ENCODE measurements around the gene NDUFV3. TPM values are rescaled to one million over a fixed set of nuclear protein-coding genes. Genes with fewer than 3 reads are reported as not detected.

NDUFV3 gene
- total and polyA plus RNA-seq, 2 donors (not counting 3 experiments of a cell fraction or from before 2014, with no cell fraction given): 13.4 to 45.7 TPM

DNA sequence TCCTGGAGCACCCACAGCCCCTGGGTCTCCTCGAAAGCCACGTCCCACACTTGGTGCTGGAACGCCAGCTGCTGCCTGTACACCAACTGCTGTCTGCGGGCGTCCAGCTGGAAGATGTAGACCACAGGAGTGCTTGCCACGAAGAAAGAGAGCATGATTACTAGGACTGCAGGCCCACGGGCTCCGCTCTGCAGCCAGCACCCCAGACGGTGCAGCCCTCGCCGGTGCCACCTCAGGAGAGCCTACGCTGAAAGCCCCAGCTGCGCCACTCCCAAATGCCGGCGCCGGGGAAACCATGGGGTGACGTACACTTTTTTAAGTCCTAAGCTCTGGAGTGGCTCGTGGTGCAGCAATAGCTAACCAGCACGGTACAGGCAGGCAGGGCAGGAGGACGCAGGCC, 39.5 kb upstream of the NDUFV3 start:
- Histone ChIP-seq H3K36me3 (ENCODE audit: control insufficient read depth in 2 of 2, extremely low read depth in 1 of 2, insufficient read depth in 2 of 2, low read length in 2 of 2) (peaks cover 10 to 71% of the 10 kb centered on the region in 2 experiments), H3K27ac (ENCODE audit: insufficient read depth, low read depth, low read length) (no peak overlapping the region), H2AFZ (ENCODE audit: low read depth, low read length) (no peak overlapping the region), H3K4me2 (ENCODE audit: insufficient read depth, low read length) (no peak overlapping the region), H3K9me1 (replicated peaks; ENCODE audit: control insufficient read depth, extremely low read depth, insufficient read depth, low read length) (no peaks in the 10 kb centered on the region), H3K9ac (replicated peaks; ENCODE audit: extremely low read depth, insufficient read depth, low read length) (no peak overlapping the region), H3K79me2 (ENCODE audit: control insufficient read depth, insufficient read depth, low read length) (peaks cover 13% of the 10 kb centered on the region), H3K4me1 (ENCODE audit: control insufficient read depth, extremely low read depth, insufficient read depth, low read length) (no peaks in the 10 kb centered on the region), H4K20me1 (replicated peaks; ENCODE audit: control insufficient read depth, extremely low read depth, insufficient read depth, low read length) (no peaks in the 10 kb centered on the region), H3K4me3 (replicated peaks in 1 of 3; ENCODE audit: insufficient read depth in 1 of 3, low read depth in 1 of 3, low read length in 3 of 3) (no peak overlapping the region), H3K9me3 (replicated peaks; ENCODE audit: control insufficient read depth, insufficient read depth, low read length) (no peaks in the 10 kb centered on the region), H3K27me3 (ENCODE audit: control insufficient read depth in 2 of 2, insufficient read depth in 2 of 2, low read length in 2 of 2) (no peaks in the 10 kb centered on the region)
- BruUV-seq (replicated peaks): no TSS peak
- TF ChIP-seq JUN (IDR thresholded peaks at IDR 0.05; ENCODE audit: borderline replicate concordance, insufficient read depth, insufficient read length, low read depth): no peak
- TF ChIP-seq POLR2AphosphoS5 (IDR thresholded peaks at IDR 0.05; ENCODE audit: insufficient read depth, low read depth, low read length): no peak
- no peak for TF ChIP-seq MYC (IDR thresholded peaks at IDR 0.05; ENCODE audit: low read depth, low read length)
- no peak for TF ChIP-seq EZH2 (IDR thresholded peaks at IDR 0.05; ENCODE audit: borderline replicate concordance, low read depth, low read length, severe bottlenecking)
- TF ChIP-seq POLR2A (IDR thresholded peaks at IDR 0.05; ENCODE audit: low read depth, low read length): no peak
- no peak for TF ChIP-seq FOS (IDR thresholded peaks at IDR 0.05; ENCODE audit: borderline replicate concordance, insufficient read depth, low read length)
- TF ChIP-seq CTCF (IDR thresholded peaks at IDR 0.05; ENCODE audit: extremely low read depth in 1 of 2, insufficient read depth in 1 of 2, low read depth in 1 of 2, low read length in 2 of 2): no peak
- no peak for TF ChIP-seq GATA2 (IDR thresholded peaks at IDR 0.05; ENCODE audit: insufficient read depth, insufficient read length, low read depth, low read length)
- TF ChIP-seq, protein P1, sequence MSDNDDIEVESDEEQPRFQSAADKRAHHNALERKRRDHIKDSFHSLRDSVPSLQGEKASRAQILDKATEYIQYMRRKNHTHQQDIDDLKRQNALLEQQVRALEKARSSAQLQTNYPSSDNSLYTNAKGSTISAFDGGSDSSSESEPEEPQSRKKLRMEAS (IDR thresholded peaks at IDR 0.05; ENCODE audit: insufficient read depth, insufficient read length): no peak
- DNase-seq (ENCODE audit: low read depth, low spot score) (no peak), FAIRE-seq (no peak)
- intact Hi-C loops (cut with micrococcal nuclease) (no loop called here), dilution Hi-C loops (cut with MboI; ENCODE audit: extremely low pct_ligation_motif_present, low sequenced_read_pairs) (no loop called here)
- CTCF ChIA-PET: no interaction called here
- POLR2A ChIA-PET: no interaction called here
